Kidney epithelial cell (primary cell): Measurements from ENCODE around the gene CCDC127. TPM values are rescaled to one million over a fixed set of nuclear protein-coding genes. Genes with fewer than 3 reads are reported as not detected.

ENCODE experiments used
- DNase-seq: peaks from one replicate; pipeline ENCODE4 v3.0.0-alpha.2; 2010; ENCODE audit warnings: low read depth
- H3K27me3 ChIP-seq: 2 replicates; pipeline ENCODE4 v1.6.0; 2011; ENCODE audit warnings: low read length; ENCODE audit not compliant: control insufficient read depth, insufficient read depth
- H3K36me3 ChIP-seq: 2 replicates; pipeline ENCODE4 v1.5.1; 2011; ENCODE audit warnings: low read length; ENCODE audit not compliant: control insufficient read depth, insufficient read depth
- H3K4me3 ChIP-seq: 2 replicates; pipeline ENCODE4 v1.5.1; 2011; ENCODE audit warnings: low read depth, mild to moderate bottlenecking, control low read depth, low read length
- CTCF ChIP-seq: IDR thresholded peaks from 2 replicates; pipeline ENCODE4 v1.5.1; 2011; ENCODE audit warnings: mild to moderate bottlenecking, moderate library complexity, low read length, control low read depth, inconsistent platforms; ENCODE audit not compliant: insufficient read depth, poor library complexity, severe bottlenecking
- total RNA-seq: library from RNA; depleted of rRNA; stranded (reverse); fragments of >200 nt; gene quantifications from 2 replicates; pipeline ENCODE4 v1.2.3, GENCODE V29; 2015

The CCDC127 gene
- total RNA-seq, 1 donor from 2014 or later, result 5.8 TPM

GRCh38 chr5:204966-205670, 12.8 kb downstream of the CCDC127 start:
- Histone ChIP-seq H3K4me3 (no peak overlapping the region), H3K36me3 (no peaks in the 10 kb centered on the region), H3K27me3 (no peaks in the 10 kb centered on the region)
- no peak for DNase-seq
- no peak for TF ChIP-seq CTCF

- no peak for TF ChIP-seq CTCF
- DNase-seq, result no peak
These were observed 13.5 kb downstream of the CCDC127 start for GRCh38 chr5:204462-204861.

GRCh38 chr5:204001-204400, 14.0 kb downstream of the CCDC127 start:
- TF ChIP-seq CTCF, result no peak
- DNase-seq, result no peak
- Histone ChIP-seq H3K27me3 (no peaks in the 10 kb centered on the region), H3K4me3 (no peak overlapping the region), H3K36me3 (no peaks in the 10 kb centered on the region)

More at GRCh38 chr5:204462-204861, 13.5 kb downstream of the CCDC127 start:
- H3K27me3 ChIP-seq, result no peaks in the 10 kb centered on the region
- H3K36me3 ChIP-seq, result no peaks in the 10 kb centered on the region
- no peak overlapping the region for H3K4me3 ChIP-seq

GRCh38 chr5:203246-203930, 14.6 kb downstream of the CCDC127 start:
- H3K27me3 ChIP-seq, result no peaks in the 10 kb centered on the region
- DNase-seq, result no peak
- H3K4me3 ChIP-seq, result no peak overlapping the region
- TF ChIP-seq CTCF, result no peak
- H3K36me3 ChIP-seq, result no peaks in the 10 kb centered on the region

GRCh38 chr5:201672-202071, 16.3 kb downstream of the CCDC127 start:
- no peaks in the 10 kb centered on the region for H3K27me3 ChIP-seq
- DNase-seq, result no peak
- H3K36me3 ChIP-seq, result no peaks in the 10 kb centered on the region
- TF ChIP-seq CTCF, result no peak
- H3K4me3 ChIP-seq, result no peak overlapping the region

GRCh38 chr5:200985-201384, 17.0 kb downstream of the CCDC127 start:
- TF ChIP-seq CTCF, result no peak
- Histone ChIP-seq H3K27me3 (no peaks in the 10 kb centered on the region), H3K4me3 (no peak overlapping the region), H3K36me3 (no peaks in the 10 kb centered on the region)
- no peak for DNase-seq
